Endothelial cell of umbilical vein (primary cell): ENCODE measurements around the gene CCL4. TPM values are rescaled to one million over a fixed set of nuclear protein-coding genes. Genes with fewer than 3 reads are reported as not detected.

Experiments used
- BruUV-seq: library from RNA; stranded (reverse); fragments of 400-500 nt; replicated peaks from 2 replicates; lab custom pipeline; 2021; lab: Mats Ljungman, UMichigan
- CTCF ChIA-PET: fragments of 300-600, 350-600 bp; sonication (Branson Sonifier 250); formaldehyde crosslinking; loops from one replicate; lab custom pipeline; 2021; ENCODE audit warnings: antibody characterized with exemption, inconsistent platforms; lab: Charles Lee
- POLR2A ChIA-PET: fragments of 300-600, 350-600 bp; sonication (Branson Sonifier 250); formaldehyde crosslinking; loops from one replicate; lab custom pipeline; 2021; ENCODE audit warnings: antibody characterized with exemption, inconsistent platforms; lab: Charles Lee
- DNase-seq: peaks from one replicate; pipeline ENCODE4 v3.0.0-alpha.2; 2011; ENCODE audit warnings: low read depth, low spot score
- FAIRE-seq: peaks from 2 replicates; lab custom pipeline; 2011; peaks lifted over from hg19 to GRCh38; lab: Jason Lieb, UNC
- H2AFZ ChIP-seq: 2 replicates; pipeline ENCODE4 v1.6.0; 2012; ENCODE audit warnings: low read depth, low read length, control low read depth, inconsistent platforms
- H3K27ac ChIP-seq: 2 replicates; pipeline ENCODE4 v1.5.1; 2011; ENCODE audit warnings: low read depth, mild to moderate bottlenecking, control low read depth, low read length, moderate library complexity; ENCODE audit not compliant: insufficient read depth
- H3K27me3 ChIP-seq, 2 experiments: 2 replicates each; pipeline versions ENCODE4 v1.6.0 to v1.6.1; 2011; ENCODE audit warnings: low read length in 2 of 2, mixed read lengths in 1 of 2; ENCODE audit not compliant: control insufficient read depth in 2 of 2, insufficient read depth in 2 of 2
- H3K36me3 ChIP-seq, 2 experiments: 2 replicates in 1 of 2; 3 replicates in 1 of 2; pipeline ENCODE4 v1.5.1; 2011; ENCODE audit warnings: low read length in 2 of 2, mild to moderate bottlenecking in 1 of 2, moderate library complexity in 1 of 2; ENCODE audit not compliant: control insufficient read depth in 2 of 2, insufficient read depth in 2 of 2; ENCODE audit errors: extremely low read depth in 1 of 2
- H3K4me1 ChIP-seq: 3 replicates; pipeline ENCODE4 v1.5.1; 2011; ENCODE audit warnings: mild to moderate bottlenecking, low read length; ENCODE audit not compliant: control insufficient read depth, insufficient read depth; ENCODE audit errors: extremely low read depth
- H3K4me2 ChIP-seq: 2 replicates; pipeline ENCODE4 v1.6.1; 2011; ENCODE audit warnings: low read length, control low read depth, mixed read lengths; ENCODE audit not compliant: insufficient read depth
- H3K4me3 ChIP-seq, 3 experiments: fragments of 200-600 bp in 1 of 3; sonication (generic), shearing (Covaris generic) in 1 of 3; replicated peaks in 1 of 3; 2 replicates each; pipeline ENCODE4 v1.5.1; 2011 to 2016; ENCODE audit warnings: control low read depth in 3 of 3, low read length in 3 of 3, mild to moderate bottlenecking in 2 of 3, inconsistent platforms in 1 of 3, low read depth in 1 of 3, moderate library complexity in 1 of 3; ENCODE audit not compliant: insufficient read depth in 1 of 3
- H3K79me2 ChIP-seq: 2 replicates; pipeline ENCODE4 v1.6.0; 2012; ENCODE audit warnings: low read length, inconsistent platforms; ENCODE audit not compliant: control insufficient read depth, insufficient read depth
- H3K9ac ChIP-seq: replicated peaks from 2 replicates; pipeline ENCODE3; 2011; ENCODE audit warnings: low read length, control low read depth; ENCODE audit not compliant: insufficient read depth; ENCODE audit errors: extremely low read depth
- H3K9me1 ChIP-seq: replicated peaks from 3 replicates; pipeline ENCODE4 v1.6.0; 2011; ENCODE audit warnings: mild to moderate bottlenecking, low read length; ENCODE audit not compliant: control insufficient read depth, insufficient read depth; ENCODE audit errors: extremely low read depth
- H3K9me3 ChIP-seq: replicated peaks from 2 replicates; pipeline ENCODE4 v1.5.1; 2012; ENCODE audit warnings: low read length, inconsistent platforms; ENCODE audit not compliant: control insufficient read depth, insufficient read depth
- H4K20me1 ChIP-seq: replicated peaks from 2 replicates; pipeline ENCODE3; 2011; ENCODE audit warnings: mild to moderate bottlenecking, low read length; ENCODE audit not compliant: control insufficient read depth, insufficient read depth; ENCODE audit errors: extremely low read depth
- EZH2 ChIP-seq: IDR thresholded peaks from 2 replicates; pipeline ENCODE4 v1.6.1; 2012; ENCODE audit warnings: borderline replicate concordance, low read depth, mild to moderate bottlenecking, moderate library complexity, low read length, inconsistent platforms; ENCODE audit not compliant: severe bottlenecking
- FOS ChIP-seq: IDR thresholded peaks from 2 replicates; pipeline ENCODE4 v1.6.1; 2011; ENCODE audit warnings: mild to moderate bottlenecking, low read length, moderate library complexity, borderline replicate concordance; ENCODE audit not compliant: insufficient read depth
- GATA2 ChIP-seq: IDR thresholded peaks from 2 replicates; pipeline ENCODE4 v1.7.0; 2011; ENCODE audit warnings: low read depth, mild to moderate bottlenecking, moderate library complexity, mixed read lengths, low read length; ENCODE audit not compliant: insufficient read length, insufficient read depth
- JUN ChIP-seq: IDR thresholded peaks from 2 replicates; pipeline ENCODE4 v1.6.1; 2011; ENCODE audit warnings: borderline replicate concordance, low read depth; ENCODE audit not compliant: insufficient read length, insufficient read depth
- MAX ChIP-seq: IDR thresholded peaks from 2 replicates; pipeline ENCODE4 v1.6.1; 2011; ENCODE audit not compliant: insufficient read depth, insufficient read length
- MYC ChIP-seq: IDR thresholded peaks from one replicate; pipeline ENCODE4 v1.6.1; 2011; ENCODE audit warnings: mild to moderate bottlenecking, low read depth, low read length
- POLR2A ChIP-seq: IDR thresholded peaks from 2 replicates; pipeline ENCODE4 v1.6.1; 2012; ENCODE audit warnings: low read depth, mild to moderate bottlenecking, control low read depth, low read length
- POLR2AphosphoS5 ChIP-seq: IDR thresholded peaks from 2 replicates; pipeline ENCODE4 v1.6.1; 2012; ENCODE audit warnings: low read depth, mild to moderate bottlenecking, control low read depth, low read length, moderate library complexity; ENCODE audit not compliant: insufficient read depth
- dilution Hi-C: fragments of 300-500 bp; cut with MboI; formaldehyde crosslinking; loops from one replicate; pipeline ENCODE4 v1.15.0; 2019; ENCODE audit warnings: low sequenced_read_pairs; ENCODE audit not compliant: extremely low pct_ligation_motif_present
- intact Hi-C: fragments of 100-400 bp; cut with micrococcal nuclease; formaldehyde crosslinking; loops from one replicate; pipeline ENCODE4 v1.10.0; 2022
- polyA plus RNA-seq, 4 experiments: library from polyadenylated mRNA; depleted of rRNA in 3 of 4; stranded (reverse) in 3 of 4; unstranded in 1 of 4; fragments of >200 nt; gene quantifications; 2 replicates each; pipeline versions ENCODE4 v1.2.1 to v1.2.3, GENCODE V29; 2011 to 2012; ENCODE audit warnings: missing spikeins in 1 of 4
- total RNA-seq: library from RNA; stranded (reverse); gene quantifications from 2 replicates; pipeline ENCODE4 v1.2.3, GENCODE V29; 2021
- TF ChIP-seq, protein P1 (sequence below), 2 donors: IDR thresholded peaks; 1 replicate in 1 of 2; 2 replicates in 1 of 2; pipeline ENCODE4 v1.5.1; 2011; ENCODE audit warnings: low read length in 2 of 2, mild to moderate bottlenecking in 2 of 2, moderate library complexity in 2 of 2, control low read depth in 1 of 2, inconsistent platforms in 1 of 2, low read depth in 1 of 2; ENCODE audit not compliant: insufficient read depth in 1 of 2; ENCODE audit errors: extremely low read depth in 1 of 2

Gene CCL4
- total and polyA plus RNA-seq, 2 donors (not counting 3 experiments of a cell fraction or from before 2014, with no cell fraction given): not detected

DNA sequence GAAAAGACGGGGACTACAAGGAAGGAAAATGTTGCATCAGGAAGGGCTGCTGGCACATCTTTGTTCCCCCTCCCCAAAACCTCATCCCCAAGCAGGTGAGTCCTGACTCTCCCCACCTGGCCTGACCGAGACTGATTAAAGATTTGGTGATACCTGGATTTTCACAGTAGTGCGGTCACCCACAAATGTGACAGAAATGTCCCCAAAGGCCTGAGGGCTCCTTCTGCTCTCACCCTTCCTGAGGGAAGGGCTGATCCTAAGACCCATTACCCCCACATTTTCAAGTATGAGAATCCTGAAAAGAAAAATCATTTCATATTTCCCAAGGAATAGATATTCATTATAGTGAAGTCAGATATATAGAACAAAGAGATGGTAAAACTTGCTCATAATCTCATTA is 44.0 kb downstream of the CCL4 start:
- H3K79me2 ChIP-seq: no peaks in the 10 kb centered on the region
- H3K4me2 ChIP-seq: no peak overlapping the region
- FAIRE-seq: no peak
- dilution Hi-C loops: no loop called here
- TF ChIP-seq FOS (no peak), GATA2 (no peak), POLR2AphosphoS5 (no peak), EZH2 (no peak), JUN (no peak), POLR2A (no peak), MAX (no peak), MYC (no peak)
- TF ChIP-seq, protein P1, sequence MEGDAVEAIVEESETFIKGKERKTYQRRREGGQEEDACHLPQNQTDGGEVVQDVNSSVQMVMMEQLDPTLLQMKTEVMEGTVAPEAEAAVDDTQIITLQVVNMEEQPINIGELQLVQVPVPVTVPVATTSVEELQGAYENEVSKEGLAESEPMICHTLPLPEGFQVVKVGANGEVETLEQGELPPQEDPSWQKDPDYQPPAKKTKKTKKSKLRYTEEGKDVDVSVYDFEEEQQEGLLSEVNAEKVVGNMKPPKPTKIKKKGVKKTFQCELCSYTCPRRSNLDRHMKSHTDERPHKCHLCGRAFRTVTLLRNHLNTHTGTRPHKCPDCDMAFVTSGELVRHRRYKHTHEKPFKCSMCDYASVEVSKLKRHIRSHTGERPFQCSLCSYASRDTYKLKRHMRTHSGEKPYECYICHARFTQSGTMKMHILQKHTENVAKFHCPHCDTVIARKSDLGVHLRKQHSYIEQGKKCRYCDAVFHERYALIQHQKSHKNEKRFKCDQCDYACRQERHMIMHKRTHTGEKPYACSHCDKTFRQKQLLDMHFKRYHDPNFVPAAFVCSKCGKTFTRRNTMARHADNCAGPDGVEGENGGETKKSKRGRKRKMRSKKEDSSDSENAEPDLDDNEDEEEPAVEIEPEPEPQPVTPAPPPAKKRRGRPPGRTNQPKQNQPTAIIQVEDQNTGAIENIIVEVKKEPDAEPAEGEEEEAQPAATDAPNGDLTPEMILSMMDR (IDR thresholded peaks at IDR 0.05; ENCODE audit: extremely low read depth in 1 of 2, insufficient read depth in 1 of 2, low read depth in 1 of 2, low read length in 2 of 2): no peak
- H2AFZ ChIP-seq: no peak overlapping the region
- ChIA-PET POLR2A (no interaction called here), CTCF (interaction anchor here (1.2 to 7.5 kb wide), 6 partner anchors 74 to 299 kb away, joined by 3 to 154 read pairs (median 19); no protein-coding TSS in a partner anchor)
- BruUV-seq: no TSS peak
- H3K9me1 ChIP-seq: no peaks in the 10 kb centered on the region
- H3K36me3 ChIP-seq: no peaks in the 10 kb centered on the region
- H3K4me1 ChIP-seq: no peaks in the 10 kb centered on the region
- DNase-seq: no peak
- peaks cover 7 to 8% of the 10 kb centered on the region in 2 experiments for H3K27me3 ChIP-seq
- intact Hi-C loops: no loop called here
- H3K4me3 ChIP-seq: no peak overlapping the region
- H4K20me1 ChIP-seq: no peaks in the 10 kb centered on the region
- H3K9me3 ChIP-seq: no peaks in the 10 kb centered on the region
- no peak overlapping the region for H3K27ac ChIP-seq
- H3K9ac ChIP-seq: no peak overlapping the region
